ENCODE measurements around the gene LCAT. TPM values are rescaled to one million over a fixed set of nuclear protein-coding genes. Genes with fewer than 3 reads are reported as not detected.
A peak's percentile ranks its signal among the peaks of the same experiment; 100 is the strongest.

Gene LCAT
- total and polyA plus RNA-seq, 2 experiments from 2014 or later, result 5.3 to 15.9 TPM

DNA sequence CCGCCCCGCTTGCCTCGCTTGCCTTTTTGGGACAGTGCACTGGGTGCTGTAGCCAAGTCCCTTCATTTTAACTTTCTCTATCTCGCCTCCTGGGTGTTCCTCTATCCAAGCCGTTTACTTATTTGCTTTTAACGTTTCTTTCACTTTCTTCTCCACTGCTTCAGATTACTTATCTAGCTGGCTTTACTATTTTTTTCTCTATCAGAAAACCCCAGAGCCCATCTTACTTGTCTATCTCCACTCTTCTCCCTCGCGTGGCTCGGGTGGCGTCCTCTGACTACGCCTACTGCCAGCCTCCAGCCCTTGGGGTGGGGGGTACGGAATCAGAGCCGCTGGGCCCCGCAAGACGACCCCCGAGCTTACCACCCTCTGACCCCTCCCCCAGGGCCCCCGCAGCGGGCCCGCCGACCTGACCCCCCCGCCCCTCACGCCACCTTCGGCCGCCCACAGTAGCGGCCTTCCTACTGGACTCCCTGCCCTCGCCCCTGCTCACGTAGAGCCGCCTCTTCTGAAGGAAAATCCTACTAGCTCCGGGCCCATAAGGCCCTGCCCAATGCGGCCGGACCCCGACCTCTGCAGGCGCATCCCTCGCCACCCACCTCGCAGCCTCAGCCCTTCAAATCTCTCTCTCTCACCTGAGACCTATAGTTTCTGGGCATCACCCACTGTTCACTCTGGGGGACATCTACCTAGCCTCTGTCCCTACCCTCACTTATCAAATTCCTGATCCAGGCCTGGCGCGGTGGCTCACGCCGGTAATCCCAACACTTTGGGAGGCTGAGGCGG lies 25.5 kb upstream of the LCAT start:
- in situ Hi-C loops (cut with MboI), result no loop called here
- H3K4me3 ChIP-seq, result peak overlapping the region; percentile 94
- H3K79me2 ChIP-seq (ENCODE audit: insufficient read depth), result peaks cover 36% of the 10 kb centered on the region
- peaks cover 4% of the 10 kb centered on the region; the same call in 1 of the 2 replicates for H3F3A ChIP-seq (ENCODE audit: insufficient read depth)
- 50 to 58% methylated on average over 23 to 40 of the region's 40 CpGs for WGBS, 2 experiments (ENCODE audit: low coverage in 1 of 2, low lambda C conversion rate in 2 of 2, missing lambda C conversion rate in 2 of 2)
- DNase-seq, result peak; percentile 45
- peak overlapping the region; percentile 86 for H2AFZ ChIP-seq
- peak overlapping the region; percentile 98 for H3K9ac ChIP-seq
- TF ChIP-seq EZH2 (IDR thresholded peaks at IDR 0.05; ENCODE audit: insufficient read depth, poor library complexity, severe bottlenecking) (no peak), EZH2phosphoT487 (IDR thresholded peaks at IDR 0.05; ENCODE audit: insufficient read depth, low read depth) (no peak)
- no peaks in the 10 kb centered on the region for H3K36me3 ChIP-seq (ENCODE audit: low read depth)
- no peaks in the 10 kb centered on the region for H3K27me3 ChIP-seq (replicated peaks; ENCODE audit: insufficient read depth)
- H3K9me3 ChIP-seq (ENCODE audit: low read depth), result no peaks in the 10 kb centered on the region
- peaks cover 18% of the 10 kb centered on the region for H3K4me1 ChIP-seq (ENCODE audit: insufficient read depth)
- H3K4me2 ChIP-seq (ENCODE audit: unreplicated experiment), result peak overlapping the region; percentile 99
- H4K20me1 ChIP-seq (ENCODE audit: insufficient read depth), result 0 out of 2 replicates have a peak, but pooled peaks cover 3% of the 10 kb centered on the region
- no peaks in the 10 kb centered on the region for H3K9me2 ChIP-seq (ENCODE audit: insufficient read depth)
- no peak overlapping the region for H3K27ac ChIP-seq

DNA sequence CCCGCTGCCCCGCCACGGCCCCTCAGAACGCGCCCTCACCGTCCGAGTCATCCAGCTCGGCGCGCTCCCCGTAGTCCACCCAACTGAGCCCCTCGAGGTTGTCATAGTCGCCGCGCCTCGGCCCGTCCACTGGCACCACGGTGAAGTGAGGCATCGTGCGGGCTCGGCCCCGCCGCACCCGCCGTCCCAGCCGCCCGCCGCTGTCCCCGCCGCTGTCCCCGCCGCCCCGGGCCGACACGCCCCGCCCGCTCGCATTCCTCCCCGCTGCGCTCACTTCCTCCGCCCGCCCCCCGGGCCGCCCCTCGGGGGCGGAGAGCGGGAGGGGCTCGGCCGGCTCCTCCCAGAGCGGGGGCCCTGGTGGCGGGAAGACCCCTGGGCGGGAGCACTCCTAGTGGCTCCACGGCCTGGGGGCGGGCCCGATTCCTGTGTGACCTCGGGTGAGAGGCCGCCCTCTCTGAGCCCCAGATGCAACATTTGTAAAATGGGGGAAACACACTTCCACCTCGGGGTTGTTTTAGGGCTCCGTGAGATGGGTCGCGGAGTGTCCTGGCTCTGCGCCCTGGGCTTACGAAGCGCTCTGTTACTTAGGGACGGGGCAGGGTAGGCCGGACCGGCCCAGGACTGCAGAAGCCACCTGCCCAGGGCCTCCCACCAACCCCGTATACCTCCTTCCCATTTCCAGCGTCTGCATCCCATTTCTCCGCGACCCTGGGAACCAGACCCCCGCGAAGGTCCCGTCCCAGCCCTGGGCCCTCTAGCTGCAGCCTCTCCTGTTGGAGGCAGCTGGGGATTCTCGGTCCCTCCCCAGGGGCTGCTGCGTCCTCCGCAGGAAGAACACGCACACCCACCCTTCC lies 24.7 kb upstream of the LCAT start, which contains the start of gene SLC12A4:
Gene SLC12A4, minus strand, starts transcription at position 238 of the 854 bp plus-strand sequence. Its CDS starts 84 bp downstream, at position 154.
- peaks cover 18% of the 10 kb centered on the region for H3K4me1 ChIP-seq (ENCODE audit: insufficient read depth)
- H3K9me3 ChIP-seq (ENCODE audit: low read depth), result no peaks in the 10 kb centered on the region
- peak; percentile 88 for DNase-seq
- WGBS, 2 experiments (ENCODE audit: low coverage in 1 of 2, low lambda C conversion rate in 2 of 2, missing lambda C conversion rate in 2 of 2), result 1% methylated on average over 21 to 34 of the region's 78 CpGs
- peaks cover 4% of the 10 kb centered on the region; the same call in 1 of the 2 replicates for H3F3A ChIP-seq (ENCODE audit: insufficient read depth)
- no peak for TF ChIP-seq EZH2 (IDR thresholded peaks at IDR 0.05; ENCODE audit: insufficient read depth, poor library complexity, severe bottlenecking)
- no peak for TF ChIP-seq EZH2phosphoT487 (IDR thresholded peaks at IDR 0.05; ENCODE audit: insufficient read depth, low read depth)
- peak within 1 kb of the TSS; percentile 80 for H3K27ac ChIP-seq
- H3K36me3 ChIP-seq (ENCODE audit: low read depth), result no peaks in the 10 kb centered on the region
- in situ Hi-C loops (cut with MboI), result no loop called here
- peak within 1 kb of the TSS; percentile 99 for H3K4me2 ChIP-seq (ENCODE audit: unreplicated experiment)
- no peaks in the 10 kb centered on the region for H3K27me3 ChIP-seq (replicated peaks; ENCODE audit: insufficient read depth)
- 0 out of 2 replicates have a peak, but pooled peaks cover 3% of the 10 kb centered on the region for H4K20me1 ChIP-seq (ENCODE audit: insufficient read depth)
- peaks cover 44% of the 10 kb centered on the region for H3K79me2 ChIP-seq (ENCODE audit: insufficient read depth)
- peak within 1 kb of the TSS; percentile 98 for H3K9ac ChIP-seq
- no peaks in the 10 kb centered on the region for H3K9me2 ChIP-seq (ENCODE audit: insufficient read depth)
- H3K4me3 ChIP-seq, result peak within 1 kb of the TSS; percentile 94
- H2AFZ ChIP-seq, result peak within 1 kb of the TSS; percentile 86

DNA sequence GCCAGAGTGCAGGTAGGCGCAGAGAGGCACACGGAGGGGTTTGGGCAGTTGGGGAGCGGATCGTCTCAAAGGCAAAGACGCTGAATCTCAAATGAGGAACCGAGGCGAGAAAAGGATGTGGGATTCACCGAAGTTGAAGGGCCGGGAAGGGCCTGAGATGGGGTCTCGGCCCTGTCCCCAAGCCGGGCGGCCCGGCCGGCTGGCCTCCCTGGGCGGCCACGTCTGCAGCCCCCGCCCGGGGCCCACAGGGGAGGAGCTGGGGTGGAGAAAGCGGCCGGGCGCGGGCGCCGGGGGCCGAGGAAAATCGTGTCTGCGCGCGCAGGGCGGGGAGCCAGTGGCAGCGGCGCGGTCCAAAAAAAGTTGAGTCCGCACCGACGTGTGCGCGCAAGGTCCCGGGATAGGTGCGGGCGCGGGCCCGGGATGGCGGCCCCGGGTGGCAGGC lies 24.1 kb upstream of the LCAT start:
- DNase-seq, result peak; percentile 79
- 0 to 1% methylated on average over 32 to 39 of the region's 45 CpGs for WGBS, 2 experiments (ENCODE audit: low coverage in 1 of 2, low lambda C conversion rate in 2 of 2, missing lambda C conversion rate in 2 of 2)
- no peaks in the 10 kb centered on the region for H3K9me2 ChIP-seq (ENCODE audit: insufficient read depth)
- H3K36me3 ChIP-seq (ENCODE audit: low read depth), result 0 out of 2 replicates have a peak, but pooled peaks cover 2% of the 10 kb centered on the region
- H3K9ac ChIP-seq, result peak overlapping the region; percentile 98
- peaks cover 4% of the 10 kb centered on the region; the same call in 1 of the 2 replicates for H3F3A ChIP-seq (ENCODE audit: insufficient read depth)
- H3K4me1 ChIP-seq (ENCODE audit: insufficient read depth), result peaks cover 18% of the 10 kb centered on the region
- H3K4me3 ChIP-seq, result peak overlapping the region; percentile 94
- 0 out of 2 replicates have a peak overlapping the region, but pooled peaks have one; percentile 86 for H2AFZ ChIP-seq
- 0 out of 2 replicates have a peak, but pooled peaks cover 3% of the 10 kb centered on the region for H4K20me1 ChIP-seq (ENCODE audit: insufficient read depth)
- H3K4me2 ChIP-seq (ENCODE audit: unreplicated experiment), result peak overlapping the region; percentile 99
- in situ Hi-C loops (cut with MboI), result no loop called here
- no peak for TF ChIP-seq EZH2 (IDR thresholded peaks at IDR 0.05; ENCODE audit: insufficient read depth, poor library complexity, severe bottlenecking)
- TF ChIP-seq EZH2phosphoT487 (IDR thresholded peaks at IDR 0.05; ENCODE audit: insufficient read depth, low read depth), result no peak
- H3K9me3 ChIP-seq (ENCODE audit: low read depth), result no peaks in the 10 kb centered on the region
- H3K27ac ChIP-seq, result peak overlapping the region; percentile 80
- no peaks in the 10 kb centered on the region for H3K27me3 ChIP-seq (replicated peaks; ENCODE audit: insufficient read depth)
- peaks cover 51% of the 10 kb centered on the region for H3K79me2 ChIP-seq (ENCODE audit: insufficient read depth)
